Medulla oblongata (tissue), 1 donor: ENCODE data around the gene ZRANB1.
A peak's percentile ranks its signal among the peaks of the same experiment; 100 is the strongest.

Experiments used
- DNase-seq: peaks from one replicate; pipeline ENCODE4 v3.0.0-alpha.2; 2015; ENCODE audit errors: extremely low spot score

ZRANB1 gene

GRCh38 chr10:125018576-125019143 lies 76.7 kb downstream of the ZRANB1 start:
- DNase-seq = no peak

GRCh38 chr10:125020386-125020785 lies 78.5 kb downstream of the ZRANB1 start:
- DNase-seq = no peak

- no peak for DNase-seq
These were observed 78.9 kb downstream of the ZRANB1 start for GRCh38 chr10:125020871-125021270.

- DNase-seq = no peak
These were observed 79.9 kb downstream of the ZRANB1 start for GRCh38 chr10:125021686-125022344.

- no peak for DNase-seq
These were observed 80.7 kb downstream of the ZRANB1 start for GRCh38 chr10:125022671-125023070.

GRCh38 chr10:125023255-125023654 lies 81.3 kb downstream of the ZRANB1 start:
- no peak for DNase-seq

- peak; percentile 48 for DNase-seq
These were observed 82.1 kb downstream of the ZRANB1 start for GRCh38 chr10:125023862-125024496.

GRCh38 chr10:125024497-125025234 lies 82.7 kb downstream of the ZRANB1 start:
- DNase-seq = peak; percentile 35

GRCh38 chr10:125025341-125025740 lies 83.4 kb downstream of the ZRANB1 start:
- no peak for DNase-seq

- no peak for DNase-seq
These were observed 84.4 kb downstream of the ZRANB1 start for GRCh38 chr10:125026036-125026931.

GRCh38 chr10:125026974-125027735 lies 85.2 kb downstream of the ZRANB1 start:
- no peak for DNase-seq

GRCh38 chr10:125027871-125028869 lies 86.2 kb downstream of the ZRANB1 start:
- peak; percentile 23 for DNase-seq

- no peak for DNase-seq
These were observed 87.8 kb downstream of the ZRANB1 start for GRCh38 chr10:125029584-125030242.

- DNase-seq = no peak
These were observed 88.8 kb downstream of the ZRANB1 start for GRCh38 chr10:125030567-125031197.

GRCh38 chr10:125032474-125033020 lies 90.6 kb downstream of the ZRANB1 start:
- DNase-seq = no peak

GRCh38 chr10:125033146-125033924 lies 91.4 kb downstream of the ZRANB1 start:
- no peak for DNase-seq

- no peak for DNase-seq
These were observed 92.8 kb downstream of the ZRANB1 start for GRCh38 chr10:125034675-125035074.
